Gastrocnemius medialis (tissue), 4 donors: ENCODE measurements around the gene CARNS1. TPM values are rescaled to one million over a fixed set of nuclear protein-coding genes. Genes with fewer than 3 reads are reported as not detected.
A peak's percentile ranks its signal among the peaks of the same experiment; 100 is the strongest.

ENCODE experiments used
- ATAC-seq, 2 donors: fragments of 150-250 bp; one replicate each; pipeline ENCODE4 v1.9.1; 2016
- DNase-seq, 2 donors: peaks; one replicate each; pipeline ENCODE4 v3.0.0-alpha.2; 2019
- H3K27ac ChIP-seq, 4 donors: fragments of 200-600 bp; sonication (generic); 1 replicate in 1 of 4; 2 replicates in 3 of 4; pipeline ENCODE4 v1.5.1; 2016 to 2018; ENCODE audit warnings: mild to moderate bottlenecking in 2 of 4, moderate library complexity in 1 of 4
- H3K27me3 ChIP-seq, 3 donors: fragments of 200-600 bp; sonication (generic) in 2 of 3; 1 replicate in 1 of 3; 2 replicates in 2 of 3; pipeline versions ENCODE4 v1.5.1 to v1.6.0; 2016 to 2019; ENCODE audit warnings: mild to moderate bottlenecking in 1 of 3, moderate library complexity in 1 of 3
- H3K36me3 ChIP-seq, 2 donors: fragments of 200-600 bp; sonication (generic) in 1 of 2; one replicate each; pipeline ENCODE4 v1.5.1; 2017 to 2018
- H3K4me1 ChIP-seq, 2 donors: fragments of 200-600 bp; sonication (generic) in 1 of 2; one replicate each; pipeline ENCODE4 v1.5.1; 2016 to 2017; ENCODE audit warnings: mild to moderate bottlenecking in 2 of 2
- H3K4me3 ChIP-seq, 4 donors: fragments of 200-600 bp; sonication (generic) in 3 of 4; 1 replicate in 1 of 4; 2 replicates in 3 of 4; pipeline ENCODE4 v1.5.1; 2016 to 2019; ENCODE audit warnings: mild to moderate bottlenecking in 2 of 4
- H3K9me3 ChIP-seq, 3 donors: fragments of 200-600 bp; sonication (generic) in 2 of 3; 1 replicate in 1 of 3; 2 replicates in 2 of 3; pipeline ENCODE4 v1.5.1; 2016 to 2019
- CTCF ChIP-seq, 5 experiments: fragments of 450-650 bp in 3 of 5; fragments of 200-600 bp in 2 of 5; sonication (generic) in 2 of 5; IDR thresholded peaks in 4 of 5; conservative IDR thresholded peaks in 1 of 5; 1 replicate in 4 of 5; 2 replicates in 1 of 5; pipeline ENCODE4 v1.5.1; 2016 to 2019; ENCODE audit warnings: antibody characterized with exemption in 5 of 5, mild to moderate bottlenecking in 3 of 5, moderate library complexity in 3 of 5
- POLR2A ChIP-seq, 2 donors: fragments of 450-650 bp; IDR thresholded peaks; one replicate each; pipeline ENCODE4 v1.6.1; 2017; ENCODE audit warnings: antibody characterized with exemption in 2 of 2, mild to moderate bottlenecking in 2 of 2, moderate library complexity in 2 of 2
- in situ Hi-C, 4 donors: fragments of 200-750 bp; cut with MboI; loops; one replicate each; pipeline versions ENCODE4 v1.15.0 to v1.8.0; 2017; ENCODE audit warnings: low sequenced_read_pairs in 4 of 4
- intact Hi-C: fragments of 100-400 bp; cut with DNase I; formaldehyde crosslinking; loops from one replicate; pipeline ENCODE4 v1.15.1; 2023; ENCODE audit warnings: low total_unique reads
- total RNA-seq, 4 donors: library from RNA; depleted of rRNA; stranded (reverse); fragments of >200 nt; gene quantifications; one replicate each; pipeline versions ENCODE4 v1.1.0 to v1.2.3, GENCODE V29; 2016

The CARNS1 gene
- total RNA-seq, 4 donors from 2014 or later, result 2.5 to 11.0 (median 4.9) TPM

- H3K4me3 ChIP-seq, result no peak overlapping the region
- intact Hi-C loops (no loop called here), in situ Hi-C loops (no loop called here)
- H3K36me3 ChIP-seq, result peaks cover 0 to 56% of the 10 kb centered on the region in 2 donors
- ATAC-seq, result no peak
- TF ChIP-seq POLR2A (IDR thresholded peaks at IDR 0.05) (no peak), CTCF (IDR thresholded peaks at IDR 0.05 in 4 of 5, conservative IDR thresholded peaks at IDR 0.05 in 1 of 5) (no peak)
- DNase-seq, result no peak
- H3K4me1 ChIP-seq, result peaks cover 6 to 17% of the 10 kb centered on the region in 2 donors
- no peaks in the 10 kb centered on the region for H3K9me3 ChIP-seq
- H3K27ac ChIP-seq, result no peak overlapping the region
- H3K27me3 ChIP-seq, result no peaks in the 10 kb centered on the region
Observed at GRCh38 chr11:67434395-67434881, 19.0 kb downstream of the CARNS1 start.

- no peak for DNase-seq
- peaks cover 0 to 55% of the 10 kb centered on the region in 2 donors for H3K36me3 ChIP-seq
- no peak for TF ChIP-seq CTCF (IDR thresholded peaks at IDR 0.05 in 4 of 5, conservative IDR thresholded peaks at IDR 0.05 in 1 of 5)
- no peak for TF ChIP-seq POLR2A (IDR thresholded peaks at IDR 0.05)
- H3K27me3 ChIP-seq, result no peaks in the 10 kb centered on the region
- no peak for ATAC-seq
- H3K4me1 ChIP-seq, result peaks cover 7 to 10% of the 10 kb centered on the region in 2 donors
- H3K27ac ChIP-seq, result no peak overlapping the region
- no peaks in the 10 kb centered on the region for H3K9me3 ChIP-seq
- intact Hi-C loops, result no loop called here
- in situ Hi-C loops, result no loop called here
- no peak overlapping the region for H3K4me3 ChIP-seq
Observed at GRCh38 chr11:67435031-67435726, 19.7 kb downstream of the CARNS1 start.

GRCh38 chr11:67435727-67436458 is 20.4 kb downstream of the CARNS1 start:
- H3K4me1 ChIP-seq, result peaks cover 5 to 7% of the 10 kb centered on the region in 2 donors
- H3K9me3 ChIP-seq, result no peaks in the 10 kb centered on the region
- H3K27ac ChIP-seq, result peak overlapping the region in 2 of 4 donors; percentile 25 to 52
- H3K27me3 ChIP-seq, result no peaks in the 10 kb centered on the region
- H3K36me3 ChIP-seq, result peaks cover 0 to 49% of the 10 kb centered on the region in 2 donors
- TF ChIP-seq CTCF (IDR thresholded peaks at IDR 0.05 in 4 of 5, conservative IDR thresholded peaks at IDR 0.05 in 1 of 5) (no peak), POLR2A (IDR thresholded peaks at IDR 0.05) (no peak)
- ATAC-seq (no peak), DNase-seq (no peak)
- in situ Hi-C loops, result no loop called here
- intact Hi-C loops, result no loop called here
- no peak overlapping the region for H3K4me3 ChIP-seq

- H3K4me1 ChIP-seq, result peaks cover 0 to 7% of the 10 kb centered on the region in 2 donors
- in situ Hi-C loops (no loop called here), intact Hi-C loops (no loop called here)
- DNase-seq (no peak), ATAC-seq (no peak)
- no peaks in the 10 kb centered on the region for H3K27me3 ChIP-seq
- H3K4me3 ChIP-seq, result no peak overlapping the region
- no peaks in the 10 kb centered on the region for H3K9me3 ChIP-seq
- peaks cover 0 to 42% of the 10 kb centered on the region in 2 donors for H3K36me3 ChIP-seq
- TF ChIP-seq CTCF (IDR thresholded peaks at IDR 0.05 in 4 of 5, conservative IDR thresholded peaks at IDR 0.05 in 1 of 5) (no peak), POLR2A (IDR thresholded peaks at IDR 0.05) (no peak)
- peak overlapping the region in 2 of 4 donors; percentile 25 to 52 for H3K27ac ChIP-seq
Observed at GRCh38 chr11:67436459-67437081, 21.1 kb downstream of the CARNS1 start.
